ENCODE results near the gene GNL1.

- TF ChIP-seq POLR2A (IDR thresholded peaks at IDR 0.05) (no peak), CTCF (IDR thresholded peaks at IDR 0.05) (no peak)
Measured at GRCh38 chr6:30507849-30508827, 48.2 kb downstream of the GNL1 start.
